ENCODE results near the gene MB21D2. TPM values are rescaled to one million over a fixed set of nuclear protein-coding genes. Genes with fewer than 3 reads are reported as not detected.
"Not testable (repeated sequence)": the region's sequence is repeated elsewhere in the genome, so short reads cannot be mapped to it uniquely, and the experiment has no call there.

The MB21D2 gene
- total and polyA plus RNA-seq, 7 experiments from 2014 or later, result 1.7 to 21.5 (median 3.3) TPM

- Histone ChIP-seq H3K27ac (ENCODE audit: low read depth, low read length) (no peak overlapping the region), H3K4me3 (ENCODE audit: low read length) (no peak overlapping the region), H3K27me3 (ENCODE audit: control insufficient read depth in 2 of 2, insufficient read depth in 2 of 2, low read length in 2 of 2) (no peaks in the 10 kb centered on the region), H3K4me1 (ENCODE audit: control insufficient read depth in 2 of 2, insufficient read depth in 2 of 2, low read length in 2 of 2) (no peaks in the 10 kb centered on the region), H3K9me3 (ENCODE audit: control insufficient read depth in 2 of 3, low read length in 3 of 3) (no peaks in the 10 kb centered on the region), H3K36me3 (ENCODE audit: control insufficient read depth in 2 of 3, insufficient read depth in 3 of 3, low read length in 3 of 3) (no peaks in the 10 kb centered on the region)
- peak overlapping the region in 1 of 10 donors; percentile 12 for H3K4me3 Mint-ChIP-seq
- intact Hi-C loops (cut with micrococcal nuclease), result loop anchor here in 1 of 2 donors (2.0 to 5.0 kb wide), 3 partner anchors 35 to 67 kb away; no protein-coding TSS in a partner anchor
- ChIA-PET CTCF (no interaction called here), POLR2A (interaction anchor here (0.8 kb wide), 1 partner anchor 9 kb away, joined by 3 read pairs; no protein-coding TSS in a partner anchor)
- DNase-seq, result no peak
- ATAC-seq, result peak; percentile 62
- H3K9me3 Mint-ChIP-seq, result no peaks in the 10 kb centered on the region
- peaks cover 0 to 58% (median 10%) of the 10 kb centered on the region in 7 donors for H3K4me1 Mint-ChIP-seq
- peaks cover 0 to 4% (median 0%) of the 10 kb centered on the region in 5 donors for H3K27me3 Mint-ChIP-seq
- H3K27ac Mint-ChIP-seq, result peak overlapping the region in 1 of 9 donors; percentile 43
- H3K36me3 Mint-ChIP-seq, result peaks cover 0 to 12% (median 3%) of the 10 kb centered on the region in 5 donors
Measured at GRCh38 chr3:192851821-192852372, 65.8 kb downstream of the MB21D2 start.

GRCh38 chr3:192850451-192850981 lies 67.1 kb downstream of the MB21D2 start:
- no peak overlapping the region for H3K4me3 ChIP-seq (ENCODE audit: low read length)
- H3K27ac ChIP-seq (ENCODE audit: low read depth, low read length), result no peak overlapping the region
- H3K27me3 Mint-ChIP-seq, result peaks cover 0 to 4% (median 0%) of the 10 kb centered on the region in 5 donors
- ATAC-seq, result no peak
- intact Hi-C loops (cut with micrococcal nuclease), result loop anchor here in 1 of 2 donors (2.0 to 5.0 kb wide), 3 partner anchors 33 to 68 kb away; no protein-coding TSS in a partner anchor
- ChIA-PET POLR2A (no interaction called here), CTCF (no interaction called here)
- H3K27me3 ChIP-seq (ENCODE audit: control insufficient read depth in 2 of 2, insufficient read depth in 2 of 2, low read length in 2 of 2), result no peaks in the 10 kb centered on the region
- H3K9me3 ChIP-seq (ENCODE audit: control insufficient read depth in 2 of 3, low read length in 3 of 3), result no peaks in the 10 kb centered on the region
- H3K4me1 ChIP-seq (ENCODE audit: control insufficient read depth in 2 of 2, insufficient read depth in 2 of 2, low read length in 2 of 2), result no peaks in the 10 kb centered on the region
- no peaks in the 10 kb centered on the region for H3K9me3 Mint-ChIP-seq
- no peaks in the 10 kb centered on the region for H3K36me3 ChIP-seq (ENCODE audit: control insufficient read depth in 2 of 3, insufficient read depth in 3 of 3, low read length in 3 of 3)
- H3K4me3 Mint-ChIP-seq, result peak overlapping the region in 1 of 10 donors; percentile 18
- H3K4me1 Mint-ChIP-seq, result peaks cover 0 to 63% (median 10%) of the 10 kb centered on the region in 7 donors
- H3K36me3 Mint-ChIP-seq, result peaks cover 0 to 9% (median 3%) of the 10 kb centered on the region in 5 donors
- peak in 1 of 9 donors; percentile 64 for DNase-seq
- H3K27ac Mint-ChIP-seq, result peak overlapping the region in 1 of 9 donors; percentile 74

GRCh38 chr3:192849821-192850220 lies 67.8 kb downstream of the MB21D2 start:
- H3K9me3 Mint-ChIP-seq; CTCF ChIA-PET; H3K36me3 Mint-ChIP-seq; H3K4me3 Mint-ChIP-seq; H3K27ac ChIP-seq (ENCODE audit: low read depth, low read length); H3K27me3 Mint-ChIP-seq; H3K4me1 ChIP-seq (ENCODE audit: control insufficient read depth in 2 of 2, insufficient read depth in 2 of 2, low read length in 2 of 2); DNase-seq; H3K4me3 ChIP-seq (ENCODE audit: low read length); H3K9me3 ChIP-seq (ENCODE audit: control insufficient read depth in 2 of 3, low read length in 3 of 3); ATAC-seq; H3K27ac Mint-ChIP-seq; H3K27me3 ChIP-seq (ENCODE audit: control insufficient read depth in 2 of 2, insufficient read depth in 2 of 2, low read length in 2 of 2); POLR2A ChIA-PET; H3K36me3 ChIP-seq (ENCODE audit: control insufficient read depth in 2 of 3, insufficient read depth in 3 of 3, low read length in 3 of 3): not testable (repeated sequence)
- intact Hi-C loops (cut with micrococcal nuclease), result loop anchor here in 1 of 2 donors (2.0 to 5.0 kb wide), 3 partner anchors 33 to 69 kb away; no protein-coding TSS in a partner anchor
- peaks cover 0 to 67% (median 10%) of the 10 kb centered on the region in 7 donors for H3K4me1 Mint-ChIP-seq

GRCh38 chr3:192848371-192849233 lies 69.1 kb downstream of the MB21D2 start:
- Histone ChIP-seq H3K4me1 (ENCODE audit: control insufficient read depth in 2 of 2, insufficient read depth in 2 of 2, low read length in 2 of 2) (no peaks in the 10 kb centered on the region), H3K27me3 (ENCODE audit: control insufficient read depth in 2 of 2, insufficient read depth in 2 of 2, low read length in 2 of 2) (no peaks in the 10 kb centered on the region), H3K36me3 (ENCODE audit: control insufficient read depth in 2 of 3, insufficient read depth in 3 of 3, low read length in 3 of 3) (no peaks in the 10 kb centered on the region), H3K9me3 (ENCODE audit: control insufficient read depth in 2 of 3, low read length in 3 of 3) (no peaks in the 10 kb centered on the region), H3K4me3 (ENCODE audit: low read length) (no peak overlapping the region), H3K27ac (ENCODE audit: low read depth, low read length) (no peak overlapping the region)
- H3K27me3 Mint-ChIP-seq, result peaks cover 0 to 4% (median 0%) of the 10 kb centered on the region in 5 donors
- DNase-seq (no peak), ATAC-seq (no peak)
- intact Hi-C loops (cut with micrococcal nuclease), result no loop called here
- H3K9me3 Mint-ChIP-seq, result peaks cover 0 to 2% (median 0%) of the 10 kb centered on the region in 11 donors
- no peak overlapping the region for H3K4me3 Mint-ChIP-seq
- peaks cover 0 to 3% (median 0%) of the 10 kb centered on the region in 5 donors for H3K36me3 Mint-ChIP-seq
- POLR2A ChIA-PET, result no interaction called here
- H3K27ac Mint-ChIP-seq, result no peak overlapping the region
- CTCF ChIA-PET, result no interaction called here
- peaks cover 3 to 72% (median 15%) of the 10 kb centered on the region in 7 donors for H3K4me1 Mint-ChIP-seq

- Histone ChIP-seq H3K27me3 (ENCODE audit: control insufficient read depth in 2 of 2, insufficient read depth in 2 of 2, low read length in 2 of 2) (no peaks in the 10 kb centered on the region), H3K27ac (ENCODE audit: low read depth, low read length) (no peak overlapping the region), H3K36me3 (ENCODE audit: control insufficient read depth in 2 of 3, insufficient read depth in 3 of 3, low read length in 3 of 3) (no peaks in the 10 kb centered on the region), H3K9me3 (ENCODE audit: control insufficient read depth in 2 of 3, low read length in 3 of 3) (no peaks in the 10 kb centered on the region), H3K4me1 (ENCODE audit: control insufficient read depth in 2 of 2, insufficient read depth in 2 of 2, low read length in 2 of 2) (no peaks in the 10 kb centered on the region), H3K4me3 (ENCODE audit: low read length) (no peak overlapping the region)
- H3K4me1 Mint-ChIP-seq, result peaks cover 3 to 69% (median 12%) of the 10 kb centered on the region in 7 donors
- intact Hi-C loops (cut with micrococcal nuclease), result no loop called here
- peaks cover 0 to 1% (median 0%) of the 10 kb centered on the region in 5 donors for H3K27me3 Mint-ChIP-seq
- ATAC-seq (no peak), DNase-seq (no peak)
- ChIA-PET POLR2A (no interaction called here), CTCF (no interaction called here)
- H3K27ac Mint-ChIP-seq, result no peak overlapping the region
- peaks cover 0 to 2% (median 0%) of the 10 kb centered on the region in 11 donors for H3K9me3 Mint-ChIP-seq
- peaks cover 0 to 3% (median 0%) of the 10 kb centered on the region in 5 donors for H3K36me3 Mint-ChIP-seq
- H3K4me3 Mint-ChIP-seq, result no peak overlapping the region
Measured at GRCh38 chr3:192847941-192848340, 69.7 kb downstream of the MB21D2 start.

GRCh38 chr3:192845526-192845855 lies 72.2 kb downstream of the MB21D2 start:
- peaks cover 0 to 7% (median 0%) of the 10 kb centered on the region in 5 donors for H3K27me3 Mint-ChIP-seq
- no peak overlapping the region for H3K4me3 ChIP-seq (ENCODE audit: low read length)
- H3K4me1 ChIP-seq (ENCODE audit: control insufficient read depth in 2 of 2, insufficient read depth in 2 of 2, low read length in 2 of 2), result no peaks in the 10 kb centered on the region
- no peaks in the 10 kb centered on the region for H3K27me3 ChIP-seq (ENCODE audit: control insufficient read depth in 2 of 2, insufficient read depth in 2 of 2, low read length in 2 of 2)
- H3K4me3 Mint-ChIP-seq, result peak overlapping the region in 1 of 10 donors; percentile 1
- H3K36me3 ChIP-seq (ENCODE audit: control insufficient read depth in 2 of 3, insufficient read depth in 3 of 3, low read length in 3 of 3), result no peaks in the 10 kb centered on the region
- CTCF ChIA-PET, result no interaction called here
- H3K27ac Mint-ChIP-seq, result no peak overlapping the region
- H3K4me1 Mint-ChIP-seq, result peaks cover 0 to 60% (median 10%) of the 10 kb centered on the region in 7 donors
- ATAC-seq (no peak), DNase-seq (no peak)
- H3K9me3 Mint-ChIP-seq, result peaks cover 0 to 2% (median 0%) of the 10 kb centered on the region in 11 donors
- intact Hi-C loops (cut with micrococcal nuclease), result no loop called here
- no peaks in the 10 kb centered on the region for H3K9me3 ChIP-seq (ENCODE audit: control insufficient read depth in 2 of 3, low read length in 3 of 3)
- peaks cover 0 to 7% (median 0%) of the 10 kb centered on the region in 5 donors for H3K36me3 Mint-ChIP-seq
- POLR2A ChIA-PET, result interaction anchor here (0.6 kb wide), 1 partner anchor 10 kb away, joined by 3 read pairs; no protein-coding TSS in a partner anchor
- H3K27ac ChIP-seq (ENCODE audit: low read depth, low read length), result no peak overlapping the region

Data from naive thymus-derived CD4-positive, alpha-beta T cell (primary cell).